MM.1S (cell line): Measurements from ENCODE around the gene CCDC187.
"Not testable (repeated sequence)": the region's sequence is repeated elsewhere in the genome, so short reads cannot be mapped to it uniquely, and the experiment has no call there.

Source experiments
- DNase-seq: peaks from one replicate; pipeline ENCODE4 v3.0.0-alpha.2; 2015
- H2AFZ ChIP-seq: fragments of 300-600 bp; sonication (generic); 2 replicates; pipeline ENCODE4 v1.6.0; 2016; ENCODE audit warnings: antibody characterized with exemption, low read length
- H3F3A ChIP-seq: fragments of 300-600 bp; sonication (generic); 2 replicates; pipeline ENCODE4 v1.6.1; 2016; ENCODE audit warnings: mild to moderate bottlenecking, antibody characterized with exemption, low read length, moderate library complexity, mixed read lengths; ENCODE audit not compliant: insufficient read depth
- H3K27ac ChIP-seq: fragments of 300-600 bp; sonication (generic); 2 replicates; pipeline ENCODE4 v1.5.1; 2016; ENCODE audit warnings: mild to moderate bottlenecking, low read length
- H3K27me3 ChIP-seq: fragments of 300-600 bp; sonication (generic); replicated peaks from 2 replicates; pipeline ENCODE4 v1.6.0; 2016; ENCODE audit warnings: low read length; ENCODE audit not compliant: insufficient read depth
- H3K36me3 ChIP-seq: fragments of 300-600 bp; sonication (generic); replicated peaks from 2 replicates; pipeline ENCODE4 v1.6.1; 2016; ENCODE audit warnings: mild to moderate bottlenecking, low read length, mixed read lengths; ENCODE audit not compliant: insufficient read depth
- H3K4me1 ChIP-seq: fragments of 300-600 bp; sonication (generic); 2 replicates; pipeline ENCODE4 v1.6.1; 2016; ENCODE audit warnings: low read length, mixed read lengths
- H3K4me2 ChIP-seq: fragments of 300-600 bp; sonication (generic); 2 replicates; pipeline ENCODE4 v1.6.0; 2016; ENCODE audit warnings: low read depth, low read length
- H3K4me3 ChIP-seq: fragments of 300-600 bp; sonication (generic); 2 replicates; pipeline ENCODE4 v1.5.1; 2016; ENCODE audit warnings: low read length, mixed read lengths
- H3K79me2 ChIP-seq: fragments of 300-600 bp; sonication (generic); 2 replicates; pipeline ENCODE4 v1.6.1; 2016; ENCODE audit warnings: mixed run types, low read length, mixed read lengths
- H3K9ac ChIP-seq: fragments of 300-600 bp; sonication (generic); 2 replicates; pipeline ENCODE4 v1.6.1; 2016; ENCODE audit warnings: low read length, mixed read lengths
- H3K9me2 ChIP-seq: fragments of 300-600 bp; sonication (generic); replicated peaks from 2 replicates; pipeline ENCODE4 v1.6.1; 2016; ENCODE audit warnings: mild to moderate bottlenecking, low read length, mixed read lengths; ENCODE audit not compliant: insufficient read depth
- H3K9me3 ChIP-seq: fragments of 300-600 bp; sonication (generic); replicated peaks from 2 replicates; pipeline ENCODE4 v1.6.1; 2016; ENCODE audit warnings: mild to moderate bottlenecking, low read length, mixed read lengths; ENCODE audit not compliant: insufficient read depth
- H4K20me1 ChIP-seq: fragments of 300-600 bp; sonication (generic); 2 replicates; pipeline ENCODE4 v1.6.1; 2016; ENCODE audit warnings: mild to moderate bottlenecking, low read length, moderate library complexity, mixed read lengths; ENCODE audit not compliant: insufficient read depth
- EZH2 ChIP-seq: fragments of 300-600 bp; sonication (generic); optimal IDR thresholded peaks from 2 replicates; pipeline ENCODE3; 2017; ENCODE audit warnings: low read depth, mild to moderate bottlenecking, antibody characterized with exemption, low read length, mixed read lengths
- EZH2phosphoT487 ChIP-seq: fragments of 300-600 bp; sonication (generic); IDR thresholded peaks from 2 replicates; pipeline ENCODE4 v1.6.1; 2018; ENCODE audit warnings: antibody characterized with exemption, low read length
- TF ChIP-seq, protein P1 (sequence below): fragments of 300-600 bp; sonication (generic); IDR thresholded peaks from 2 replicates; pipeline ENCODE4 v1.5.1; 2016; ENCODE audit warnings: antibody characterized with exemption, low read length, mixed read lengths

The CCDC187 gene

DNA sequence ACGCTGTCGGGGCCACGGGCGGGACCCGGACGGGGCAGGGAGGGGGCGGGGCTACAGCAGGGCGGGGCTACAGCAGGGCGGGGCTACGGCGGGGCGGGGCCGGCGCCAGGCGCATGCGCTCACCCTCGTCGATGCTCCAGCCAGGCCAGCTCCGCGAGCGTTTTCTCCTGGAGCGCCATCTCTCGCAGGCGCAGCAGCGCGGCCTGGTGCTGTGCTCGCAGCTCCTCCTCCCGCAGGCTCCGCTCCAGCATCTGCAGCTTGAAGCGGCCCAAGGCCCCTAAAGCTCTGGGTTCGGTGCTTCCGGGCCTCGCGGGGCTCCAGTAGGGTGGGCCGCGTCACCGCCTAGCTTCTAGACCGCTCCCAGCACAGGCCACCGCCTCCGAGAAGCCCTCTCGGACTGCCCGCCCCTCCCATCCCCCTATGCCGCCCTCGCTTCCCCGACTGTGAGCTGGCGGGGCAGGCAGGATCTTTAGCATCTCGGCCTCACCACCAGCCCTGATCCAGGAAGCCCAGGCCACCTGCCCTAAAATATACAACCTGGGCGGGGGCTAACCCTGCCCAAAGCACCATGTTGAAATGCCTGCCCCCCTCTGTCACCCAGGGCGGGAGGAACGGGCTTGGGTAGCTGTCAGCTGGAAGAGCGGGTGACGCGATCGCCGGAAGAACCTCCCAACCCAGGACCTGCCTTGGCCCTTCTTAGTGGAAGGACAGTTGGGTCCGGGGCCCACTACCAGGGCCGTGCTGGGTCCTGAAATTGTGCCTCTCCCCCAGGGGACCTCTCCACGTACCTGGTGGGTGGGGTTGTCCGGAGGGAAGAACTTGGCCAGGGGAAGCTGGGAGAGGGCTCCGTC lies 36.4 kb downstream of the CCDC187 start:
- H4K20me1 ChIP-seq = no peaks in the 10 kb centered on the region
- H3K79me2 ChIP-seq = no peaks in the 10 kb centered on the region
- no peak overlapping the region for H3K27ac ChIP-seq
- H3K9me3 ChIP-seq = no peaks in the 10 kb centered on the region
- no peaks in the 10 kb centered on the region for H3F3A ChIP-seq
- H3K9me2 ChIP-seq = no peaks in the 10 kb centered on the region
- peak overlapping the region; percentile 89 for H2AFZ ChIP-seq
- H3K27me3 ChIP-seq = peaks cover 90% of the 10 kb centered on the region
- H3K9ac ChIP-seq = no peak overlapping the region
- no peaks in the 10 kb centered on the region for H3K36me3 ChIP-seq
- peak overlapping the region; percentile 57 for H3K4me3 ChIP-seq
- DNase-seq = peak; percentile 84
- TF ChIP-seq EZH2phosphoT487 = no peak
- TF ChIP-seq, protein P1, sequence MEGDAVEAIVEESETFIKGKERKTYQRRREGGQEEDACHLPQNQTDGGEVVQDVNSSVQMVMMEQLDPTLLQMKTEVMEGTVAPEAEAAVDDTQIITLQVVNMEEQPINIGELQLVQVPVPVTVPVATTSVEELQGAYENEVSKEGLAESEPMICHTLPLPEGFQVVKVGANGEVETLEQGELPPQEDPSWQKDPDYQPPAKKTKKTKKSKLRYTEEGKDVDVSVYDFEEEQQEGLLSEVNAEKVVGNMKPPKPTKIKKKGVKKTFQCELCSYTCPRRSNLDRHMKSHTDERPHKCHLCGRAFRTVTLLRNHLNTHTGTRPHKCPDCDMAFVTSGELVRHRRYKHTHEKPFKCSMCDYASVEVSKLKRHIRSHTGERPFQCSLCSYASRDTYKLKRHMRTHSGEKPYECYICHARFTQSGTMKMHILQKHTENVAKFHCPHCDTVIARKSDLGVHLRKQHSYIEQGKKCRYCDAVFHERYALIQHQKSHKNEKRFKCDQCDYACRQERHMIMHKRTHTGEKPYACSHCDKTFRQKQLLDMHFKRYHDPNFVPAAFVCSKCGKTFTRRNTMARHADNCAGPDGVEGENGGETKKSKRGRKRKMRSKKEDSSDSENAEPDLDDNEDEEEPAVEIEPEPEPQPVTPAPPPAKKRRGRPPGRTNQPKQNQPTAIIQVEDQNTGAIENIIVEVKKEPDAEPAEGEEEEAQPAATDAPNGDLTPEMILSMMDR = peak; percentile 14; the same call in 1 of the 2 replicates
- no peaks in the 10 kb centered on the region for H3K4me1 ChIP-seq
- H3K4me2 ChIP-seq = peak overlapping the region; percentile 92; the same call in 1 of the 2 replicates

DNA sequence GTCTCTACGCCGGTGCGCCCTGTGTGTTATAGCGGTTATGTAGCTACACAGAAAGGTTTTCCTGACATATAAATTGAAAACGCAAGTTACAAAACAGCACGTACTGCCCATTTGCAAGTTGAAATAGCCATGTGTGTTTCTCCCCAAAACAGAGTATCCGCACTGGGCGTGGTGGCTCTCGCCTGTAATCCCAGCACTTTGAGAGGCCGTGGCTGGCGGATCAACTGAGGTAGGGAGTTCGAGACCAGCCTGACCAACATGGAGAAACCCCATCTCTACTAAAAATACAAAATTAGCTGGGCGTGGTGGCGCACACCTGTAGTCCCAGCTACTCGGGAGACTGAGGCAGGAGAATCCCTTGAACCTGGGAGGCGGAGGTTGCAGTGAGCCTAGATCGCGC lies 37.3 kb downstream of the CCDC187 start:
- H3K9me3 ChIP-seq, H3K9ac ChIP-seq: not testable (repeated sequence)

DNA sequence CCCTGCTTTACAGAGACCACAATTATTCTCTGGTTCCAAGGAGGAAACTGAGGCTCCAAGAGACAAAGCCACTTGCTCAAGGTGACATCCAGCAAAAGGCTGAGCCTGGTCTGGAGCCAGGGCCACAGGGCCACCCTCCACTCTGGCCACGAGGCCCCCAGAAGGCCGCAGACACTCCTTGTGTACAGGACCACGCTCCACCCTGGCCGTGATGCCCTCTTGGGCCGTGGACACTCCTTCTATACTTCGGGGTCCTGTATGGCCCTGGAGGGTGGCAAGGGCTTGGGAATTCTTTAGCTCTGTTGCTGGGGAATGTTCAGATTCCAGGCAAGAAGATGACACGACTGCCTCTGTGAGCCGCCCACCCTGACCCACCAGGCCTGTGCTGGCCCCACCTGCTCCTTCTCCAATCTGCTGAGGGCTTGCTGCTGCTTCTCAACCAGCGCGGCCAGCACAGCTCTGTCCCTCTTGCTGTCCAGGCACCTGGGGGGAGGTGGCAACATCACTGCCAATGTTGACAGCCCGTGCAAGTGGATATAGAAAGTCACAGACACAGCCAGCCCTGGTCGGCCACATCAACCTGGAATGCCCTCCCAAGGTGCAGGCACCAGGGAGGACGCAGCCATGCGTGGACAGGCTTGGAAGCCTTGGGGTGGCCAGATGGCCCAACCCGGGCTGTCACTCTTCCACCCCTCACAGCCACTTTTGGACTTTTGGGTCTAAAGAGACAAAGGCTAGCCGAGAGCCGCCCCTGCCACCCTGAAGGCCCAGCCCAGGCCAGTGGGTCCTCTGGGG lies 38.1 kb downstream of the CCDC187 start:
- H3K36me3 ChIP-seq = no peaks in the 10 kb centered on the region
- H3F3A ChIP-seq = no peaks in the 10 kb centered on the region
- H3K4me2 ChIP-seq = no peak overlapping the region
- H4K20me1 ChIP-seq = no peaks in the 10 kb centered on the region
- no peak for TF ChIP-seq EZH2phosphoT487
- TF ChIP-seq, protein P1 = no peak
- TF ChIP-seq EZH2 = no peak
- H3K27ac ChIP-seq = no peak overlapping the region
- H3K4me1 ChIP-seq = no peaks in the 10 kb centered on the region
- no peak overlapping the region for H2AFZ ChIP-seq
- no peak overlapping the region for H3K4me3 ChIP-seq
- no peaks in the 10 kb centered on the region for H3K79me2 ChIP-seq
- no peak for DNase-seq
- H3K9ac ChIP-seq = no peak overlapping the region
- H3K9me2 ChIP-seq = no peaks in the 10 kb centered on the region
- no peaks in the 10 kb centered on the region for H3K9me3 ChIP-seq
- peaks cover 91% of the 10 kb centered on the region for H3K27me3 ChIP-seq

More for the DNA sequence above, 37.3 kb downstream of the CCDC187 start:
- not testable (repeated sequence) for H3K79me2 ChIP-seq, H3K27ac ChIP-seq, H3K36me3 ChIP-seq, H3K4me1 ChIP-seq, H3K9me2 ChIP-seq, H3F3A ChIP-seq, DNase-seq, H4K20me1 ChIP-seq
- Histone ChIP-seq H3K4me2 (peak overlapping the region; percentile 70; the same call in 1 of the 2 replicates), H3K27me3 (peaks cover 91% of the 10 kb centered on the region), H2AFZ (peak overlapping the region; percentile 77), H3K4me3 (peak overlapping the region; percentile 57)
